COR-L47 (cell line): ENCODE measurements around the gene PPP1R14B.

Experiments
- DNase-seq: peaks from one replicate; lab custom pipeline; 2025; lab: John Stamatoyannopoulos, UW

PPP1R14B gene, protein sequence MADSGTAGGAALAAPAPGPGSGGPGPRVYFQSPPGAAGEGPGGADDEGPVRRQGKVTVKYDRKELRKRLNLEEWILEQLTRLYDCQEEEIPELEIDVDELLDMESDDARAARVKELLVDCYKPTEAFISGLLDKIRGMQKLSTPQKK

GRCh38 chr11:64246871-64247728, at the start of gene PPP1R14B:
PPP1R14B (minus strand) TSS chr11:64246943; CDS start chr11:64246673, 270 bp downstream.
- DNase-seq: peak; percentile 85

DNA sequence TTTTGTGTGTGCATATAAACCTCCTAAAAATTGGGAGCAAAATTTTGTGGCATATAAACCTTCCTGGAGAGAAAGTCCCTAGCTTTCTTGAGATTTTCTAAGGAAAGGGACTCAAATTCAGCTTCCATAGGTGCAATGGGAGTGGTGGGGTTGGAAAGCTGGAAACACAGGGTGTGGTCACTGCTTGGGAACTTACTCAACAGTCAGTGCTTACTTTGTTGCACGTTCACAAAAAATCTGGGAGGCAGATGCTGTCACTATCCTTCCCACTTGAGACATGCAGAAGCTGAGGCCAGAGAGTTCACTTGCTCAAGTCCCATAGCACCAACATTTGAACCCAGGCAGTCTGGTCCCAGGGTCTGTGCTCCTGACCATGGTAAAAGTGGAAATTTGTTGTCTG, 49.5 kb upstream of the PPP1R14B start:
- DNase-seq: no peak

GRCh38 chr11:64295760-64296159, 49.0 kb upstream of the PPP1R14B start:
- DNase-seq: no peak

GRCh38 chr11:64294774-64295173, 48.0 kb upstream of the PPP1R14B start:
- no peak for DNase-seq

- no peak for DNase-seq
These were observed 45.9 kb upstream of the PPP1R14B start for GRCh38 chr11:64292460-64293254.

DNA sequence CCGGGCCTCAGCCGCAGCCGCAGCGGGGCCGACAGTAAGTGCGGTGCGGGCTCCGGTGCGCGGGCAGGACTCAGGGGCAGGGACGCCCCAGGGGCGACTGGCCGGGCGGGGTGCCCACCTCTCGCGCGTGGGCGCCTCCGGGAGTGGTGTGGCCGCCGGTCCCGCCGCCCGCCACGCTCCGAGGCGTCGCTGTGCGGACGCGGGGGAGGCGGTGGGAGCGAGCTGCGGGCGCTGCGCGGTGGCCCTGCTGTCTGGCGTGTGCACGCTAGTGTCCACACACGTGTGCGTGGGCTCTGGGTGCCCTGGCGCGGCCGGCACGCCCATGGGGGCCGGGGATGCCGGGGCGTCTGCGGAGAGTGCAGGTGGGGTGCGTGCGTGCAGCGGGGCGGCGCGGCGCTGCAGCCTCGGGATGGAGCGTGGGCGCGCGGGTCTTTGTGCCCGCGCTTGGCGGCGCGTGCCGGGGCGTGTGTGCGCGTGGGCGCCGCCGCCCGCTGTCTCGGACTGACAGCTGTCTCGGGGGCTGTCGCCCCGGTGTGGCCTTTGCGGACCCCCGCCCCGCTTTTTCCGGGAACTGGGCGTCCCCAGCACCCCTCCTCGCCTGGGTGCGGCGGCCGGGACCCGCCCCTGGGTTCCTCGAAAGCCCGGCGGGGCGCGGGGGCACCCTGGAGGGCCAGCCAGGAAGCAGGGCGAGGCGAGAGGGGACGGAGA, 45.2 kb upstream of the PPP1R14B start:
- no peak for DNase-seq

- no peak for DNase-seq
These were observed 44.6 kb upstream of the PPP1R14B start, which contains the start of gene KCNK4 for GRCh38 chr11:64291262-64291751. KCNK4 (plus strand) TSS chr11:64291302; CDS start chr11:64293019, 1,717 bp downstream.

- no peak for DNase-seq
These were observed 43.9 kb upstream of the PPP1R14B start for GRCh38 chr11:64290352-64291261.

- no peak for DNase-seq
These were observed 42.3 kb upstream of the PPP1R14B start for GRCh38 chr11:64289002-64289564.

DNA sequence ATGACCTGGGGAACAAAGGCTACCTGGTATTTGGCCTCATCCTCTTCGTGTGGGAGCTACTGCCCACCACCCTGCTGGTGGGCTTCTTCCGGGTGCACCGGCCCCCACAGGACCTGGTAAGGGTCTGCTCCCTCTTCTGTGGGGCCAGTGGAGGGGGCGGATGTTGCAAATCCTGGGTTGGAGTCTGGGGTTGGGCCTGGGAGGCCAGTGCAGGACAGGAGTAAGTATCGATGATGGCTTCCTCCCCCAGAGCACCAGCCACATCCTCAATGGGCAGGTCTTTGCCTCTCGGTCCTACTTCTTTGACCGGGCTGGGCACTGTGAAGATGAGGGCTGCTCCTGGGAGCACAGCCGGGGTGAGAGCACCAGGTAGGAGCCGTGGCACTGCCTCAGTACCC, 41.6 kb upstream of the PPP1R14B start:
- no peak for DNase-seq

DNA sequence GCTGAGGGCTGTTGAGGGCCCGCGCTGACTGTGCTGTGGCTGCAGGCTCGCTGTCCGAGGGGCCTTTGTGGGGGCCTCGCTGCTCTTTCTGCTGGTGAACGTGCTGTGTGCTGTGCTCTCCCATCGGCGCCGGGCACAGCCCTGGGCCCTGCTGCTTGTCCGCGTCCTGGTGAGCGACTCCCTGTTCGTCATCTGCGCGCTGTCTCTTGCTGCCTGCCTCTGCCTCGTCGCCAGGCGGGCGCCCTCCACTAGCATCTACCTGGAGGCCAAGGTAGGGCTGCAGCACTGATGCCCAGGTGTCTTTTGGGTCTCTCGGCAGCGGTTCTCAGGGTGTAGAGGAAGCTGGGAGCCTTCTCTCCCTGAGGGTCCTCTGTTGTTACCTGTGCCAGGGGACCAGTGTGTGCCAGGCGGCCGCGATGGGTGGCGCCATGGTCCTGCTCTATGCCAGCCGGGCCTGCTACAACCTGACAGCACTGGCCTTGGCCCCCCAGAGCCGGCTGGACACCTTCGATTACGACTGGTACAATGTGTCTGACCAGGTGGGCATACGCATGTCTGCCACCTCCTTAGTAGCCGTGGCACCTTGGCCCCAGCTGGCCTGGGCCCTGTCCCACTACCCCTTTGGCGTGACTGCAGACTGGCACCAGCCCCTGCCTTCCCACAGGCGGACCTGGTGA, 41.1 kb upstream of the PPP1R14B start:
- no peak for DNase-seq

- no peak for DNase-seq
These were observed 40.0 kb upstream of the PPP1R14B start for GRCh38 chr11:64286801-64287159.

DNA sequence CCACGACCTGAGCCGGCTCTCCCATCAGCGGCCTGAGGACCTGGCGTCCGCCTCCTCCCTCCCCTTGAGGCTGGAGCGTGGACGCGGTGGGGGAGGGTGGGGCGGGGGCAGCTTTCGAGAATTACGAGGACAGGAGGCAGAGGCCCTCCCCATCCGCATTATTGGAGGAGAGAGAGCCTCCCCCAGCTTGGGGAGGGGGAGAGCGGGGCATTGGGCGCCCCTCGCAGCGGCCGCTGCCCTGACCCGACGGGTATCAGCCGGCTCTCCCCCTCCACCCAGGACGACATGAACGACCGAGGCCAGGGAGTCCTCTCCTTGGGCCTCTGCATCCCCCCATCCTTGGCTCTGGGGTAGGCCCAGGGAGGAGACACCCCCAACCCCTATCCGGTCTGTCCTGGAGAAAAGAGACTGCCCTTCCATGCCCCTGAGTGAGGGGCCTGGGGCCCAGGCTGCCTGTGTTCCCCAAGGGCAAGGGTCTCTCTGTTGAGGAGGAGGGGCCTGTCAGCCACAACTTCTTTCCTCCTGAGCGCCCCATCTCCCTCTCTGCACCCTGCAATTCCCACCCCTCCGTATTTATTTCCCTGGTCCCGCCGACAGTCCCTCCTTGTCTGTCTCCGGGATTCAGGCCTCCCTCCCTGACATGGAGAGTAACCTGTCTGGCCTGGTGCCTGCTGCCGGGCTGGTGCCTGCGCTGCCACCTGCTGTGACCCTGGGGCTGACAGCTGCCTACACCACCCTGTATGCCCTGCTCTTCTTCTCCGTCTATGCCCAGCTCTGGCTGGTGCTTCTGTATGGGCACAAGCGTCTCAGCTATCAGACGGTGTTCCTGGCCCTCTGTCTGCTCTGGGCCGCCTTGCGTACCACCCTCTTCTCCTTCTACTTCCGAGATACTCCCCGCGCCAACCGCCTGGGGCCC, 39.4 kb upstream of the PPP1R14B start:
- DNase-seq: peak; percentile 70

DNA sequence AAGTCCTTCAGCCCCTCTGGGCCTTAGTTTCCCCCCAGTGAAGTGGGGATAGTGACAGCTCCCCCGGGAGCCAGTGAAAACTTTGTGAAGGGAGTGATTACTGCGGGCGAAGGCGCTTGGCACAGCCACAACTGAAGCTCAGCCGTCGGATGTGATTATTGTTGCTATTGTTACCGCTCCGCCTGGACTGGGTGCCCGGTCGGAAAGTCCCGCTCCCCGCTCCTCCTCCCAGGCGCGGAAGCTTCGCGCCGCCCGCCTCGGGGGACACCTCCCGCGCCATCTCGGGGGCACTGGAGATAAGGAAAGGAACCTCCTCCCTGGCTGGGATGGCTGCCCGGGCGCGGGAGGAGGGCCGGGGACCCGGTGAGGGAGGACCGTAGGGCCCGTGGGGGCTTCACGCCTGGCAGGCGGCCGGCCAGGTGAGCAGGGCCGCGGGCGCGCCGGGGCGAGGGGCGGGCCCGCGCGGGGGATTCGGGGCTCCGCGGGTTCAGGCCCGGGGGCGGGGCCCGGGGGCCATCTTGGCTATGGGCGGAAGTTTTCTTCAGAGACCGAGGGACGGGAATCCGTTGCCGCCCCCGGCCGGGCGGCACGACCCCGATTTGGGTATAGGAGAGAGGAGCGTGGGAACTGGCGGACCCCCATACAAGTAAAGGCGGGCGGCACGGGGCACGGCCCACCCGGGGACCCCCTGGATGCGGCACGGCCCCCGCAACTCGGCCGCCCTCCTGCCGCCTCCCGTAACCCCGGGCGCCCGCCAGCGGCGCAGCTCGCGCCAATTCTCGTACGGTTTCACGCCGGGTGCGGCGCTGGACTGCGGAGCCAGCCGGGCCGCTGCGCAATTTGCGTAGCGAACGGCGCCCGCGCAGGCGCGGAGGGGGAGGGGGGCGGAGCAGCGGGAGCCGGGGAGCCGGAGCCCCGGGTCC, 38.5 kb upstream of the PPP1R14B start, which contains the start of gene GPR137:
GPR137 (plus strand) TSS at position 887 of the 923 bp plus-strand sequence. CDS start 677 bp downstream, outside the sequence.
- peak; percentile 66 for DNase-seq

- peak; percentile 90 for DNase-seq
These were observed 37.6 kb upstream of the PPP1R14B start, which contains the start of gene BAD for GRCh38 chr11:64284048-64284961. BAD (minus strand) TSS chr11:64284665; CDS start chr11:64284368, 297 bp downstream.

DNA sequence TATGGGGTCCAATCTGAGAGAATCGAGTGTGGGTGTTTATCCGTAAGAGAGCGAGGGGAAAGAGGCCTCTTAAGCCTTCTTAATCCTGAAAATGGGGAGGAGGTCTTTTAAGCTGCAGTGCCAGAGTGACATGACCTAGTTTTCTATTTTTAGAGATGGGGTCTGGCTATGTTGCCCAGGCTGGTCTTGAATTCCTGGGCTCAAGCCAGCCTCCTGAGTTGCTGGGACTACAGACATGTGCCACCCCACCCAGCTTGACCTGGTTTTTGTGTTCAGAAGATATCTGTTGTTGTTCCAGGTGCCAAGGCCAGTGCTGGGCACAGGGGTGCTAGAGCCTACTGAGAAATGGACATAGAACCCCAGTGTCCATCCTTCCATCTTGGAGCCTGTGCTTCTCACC, 36.3 kb upstream of the PPP1R14B start:
- DNase-seq: no peak
